ENCODE measurements around the gene ASRGL1. TPM values are rescaled to one million over a fixed set of nuclear protein-coding genes. Genes with fewer than 3 reads are reported as not detected.
"Not testable (repeated sequence)": the region's sequence is repeated elsewhere in the genome, so short reads cannot be mapped to it uniquely, and the experiment has no call there.

The ASRGL1 gene
- polyA plus RNA-seq, 6 donors from 2014 or later = 0.57 to 3.1 (median 1.2) TPM; not detected in 1

- not testable (repeated sequence) for H3K36me3 Mint-ChIP-seq; H3K27ac Mint-ChIP-seq; ATAC-seq (ENCODE audit: low read depth in 2 of 2); H3K27me3 Mint-ChIP-seq; H3K4me3 Mint-ChIP-seq; DNase-seq; H3K9me3 Mint-ChIP-seq
- H3K4me1 Mint-ChIP-seq = peaks cover 0 to 16% (median 0%) of the 10 kb centered on the region in 3 donors
Measured at GRCh38 chr11:62368861-62369477, 31.7 kb downstream of the ASRGL1 start.

- H3K27ac Mint-ChIP-seq = peak overlapping the region in 2 of 6 donors; percentile 30 to 94
- peak overlapping the region in 7 of 8 donors; percentile 37 to 89 (median 75) for H3K4me3 Mint-ChIP-seq
- DNase-seq (peak; percentile 37), ATAC-seq (ENCODE audit: low read depth in 2 of 2) (peak; percentile 76 to 88)
- H3K27me3 Mint-ChIP-seq = no peaks in the 10 kb centered on the region
- no peaks in the 10 kb centered on the region for H3K36me3 Mint-ChIP-seq
- peaks cover 0 to 1% (median 0%) of the 10 kb centered on the region in 7 donors for H3K9me3 Mint-ChIP-seq
- peaks cover 0 to 16% (median 0%) of the 10 kb centered on the region in 3 donors for H3K4me1 Mint-ChIP-seq
Measured at GRCh38 chr11:62370743-62371440, 33.6 kb downstream of the ASRGL1 start.

GRCh38 chr11:62372871-62373270 lies 35.6 kb downstream of the ASRGL1 start:
- DNase-seq = no peak
- ATAC-seq (ENCODE audit: low read depth in 2 of 2) = no peak
- no peak overlapping the region for H3K4me3 Mint-ChIP-seq
- peaks cover 0 to 1% (median 0%) of the 10 kb centered on the region in 7 donors for H3K9me3 Mint-ChIP-seq
- peak overlapping the region in 1 of 6 donors; percentile 66 for H3K27ac Mint-ChIP-seq
- H3K4me1 Mint-ChIP-seq = peaks cover 0 to 16% (median 0%) of the 10 kb centered on the region in 3 donors
- H3K27me3 Mint-ChIP-seq = no peaks in the 10 kb centered on the region
- no peaks in the 10 kb centered on the region for H3K36me3 Mint-ChIP-seq

DNA sequence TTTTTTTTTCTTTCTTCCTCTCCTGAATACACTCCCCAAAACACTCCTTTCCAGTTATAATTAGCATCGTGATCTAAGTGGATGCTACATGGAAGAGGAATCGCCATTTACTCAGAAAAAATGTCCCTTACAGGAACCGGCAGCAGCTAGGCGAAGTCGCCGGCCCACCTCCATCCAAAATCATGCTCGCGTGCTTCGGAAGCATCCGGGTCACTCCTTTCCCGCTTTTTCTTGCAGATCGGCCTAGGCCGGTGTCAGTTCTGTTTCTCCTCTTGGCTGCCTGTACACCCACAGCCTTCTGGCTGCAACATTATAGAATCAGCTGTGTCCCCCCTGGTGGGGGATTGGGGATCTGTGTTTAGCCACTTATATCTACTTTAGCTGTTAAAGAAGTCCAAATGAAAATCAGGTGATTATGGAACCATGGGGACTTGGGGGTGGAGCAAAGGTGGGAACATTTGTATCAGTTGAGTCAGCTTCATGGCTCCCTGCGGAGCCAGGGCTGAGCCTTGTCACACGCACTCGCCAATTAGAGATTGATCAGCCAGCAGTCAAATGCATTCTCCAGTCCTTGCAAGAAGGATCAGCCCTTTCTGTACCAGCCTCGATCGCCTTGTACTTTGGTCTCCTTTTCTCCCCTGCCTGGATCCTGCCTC lies 36.3 kb downstream of the ASRGL1 start:
- no peak overlapping the region for H3K4me3 Mint-ChIP-seq
- H3K27me3 Mint-ChIP-seq = no peaks in the 10 kb centered on the region

DNA sequence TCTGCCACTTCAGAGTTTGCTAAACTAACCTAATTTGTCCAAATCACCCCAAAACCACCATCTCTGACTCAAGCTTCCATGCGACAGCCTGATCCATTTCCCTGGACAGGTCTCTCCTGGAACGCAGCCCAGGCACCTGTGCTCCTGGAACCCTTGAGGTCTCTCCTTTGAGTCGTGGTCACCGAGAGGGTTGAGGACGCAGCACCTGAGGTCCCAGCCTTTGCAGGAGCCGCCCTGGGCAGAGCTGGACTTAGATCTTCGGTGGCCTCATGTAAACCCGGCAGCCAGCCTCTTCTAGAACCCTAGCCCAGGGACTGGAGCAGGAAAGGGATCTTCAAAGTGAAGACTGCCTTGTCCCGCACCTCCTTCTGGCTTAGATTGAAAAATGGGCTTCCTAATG lies 37.6 kb downstream of the ASRGL1 start:
- Mint-ChIP-seq H3K9me3 (peaks cover 0 to 1% (median 0%) of the 10 kb centered on the region in 7 donors), H3K36me3 (no peaks in the 10 kb centered on the region), H3K27ac (no peak overlapping the region), H3K4me1 (peaks cover 0 to 16% (median 2%) of the 10 kb centered on the region in 3 donors), H3K4me3 (no peak overlapping the region), H3K27me3 (no peaks in the 10 kb centered on the region)
- DNase-seq (no peak), ATAC-seq (ENCODE audit: low read depth in 2 of 2) (no peak)

More for the DNA sequence above, 36.3 kb downstream of the ASRGL1 start:
- H3K4me1 Mint-ChIP-seq = peaks cover 0 to 16% (median 2%) of the 10 kb centered on the region in 3 donors
- DNase-seq (no peak), ATAC-seq (ENCODE audit: low read depth in 2 of 2) (no peak)
- H3K36me3 Mint-ChIP-seq = no peaks in the 10 kb centered on the region
- H3K9me3 Mint-ChIP-seq = peaks cover 0 to 1% (median 0%) of the 10 kb centered on the region in 7 donors
- H3K27ac Mint-ChIP-seq = peak overlapping the region in 1 of 6 donors; percentile 90

DNA sequence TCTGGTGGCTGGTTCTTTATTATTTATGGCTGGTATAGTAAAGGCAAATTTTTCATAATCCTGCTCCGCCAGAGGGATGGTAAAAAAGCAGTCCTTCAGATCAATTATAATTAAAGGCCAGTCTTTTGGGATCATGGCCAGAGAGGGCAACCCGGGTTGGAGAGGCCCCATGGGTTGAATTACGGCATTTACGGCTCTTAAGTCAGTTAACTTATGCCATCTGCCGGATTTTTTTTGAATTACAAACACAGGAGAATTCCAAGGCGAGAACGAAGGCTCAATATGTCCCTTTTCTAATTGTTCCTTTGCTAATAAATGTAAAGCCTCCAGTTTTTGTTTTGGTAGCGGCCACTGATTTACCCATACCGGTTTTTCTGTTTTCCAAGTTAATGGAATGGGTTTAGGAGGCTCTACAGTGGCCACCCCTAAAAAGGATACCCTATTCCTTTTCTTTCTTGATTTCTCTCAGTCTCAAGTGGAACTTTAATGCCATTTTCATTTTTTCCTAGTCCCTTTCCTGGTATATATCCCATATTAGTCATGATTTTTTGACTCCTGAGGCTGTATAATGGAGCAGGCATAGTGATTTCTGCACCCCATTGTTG lies 41.3 kb downstream of the ASRGL1 start:
- DNase-seq = peak; percentile 29
- not testable (repeated sequence) for H3K27ac Mint-ChIP-seq; H3K9me3 Mint-ChIP-seq; ATAC-seq (ENCODE audit: low read depth in 2 of 2); H3K36me3 Mint-ChIP-seq; H3K4me3 Mint-ChIP-seq; H3K4me1 Mint-ChIP-seq; H3K27me3 Mint-ChIP-seq

DNA sequence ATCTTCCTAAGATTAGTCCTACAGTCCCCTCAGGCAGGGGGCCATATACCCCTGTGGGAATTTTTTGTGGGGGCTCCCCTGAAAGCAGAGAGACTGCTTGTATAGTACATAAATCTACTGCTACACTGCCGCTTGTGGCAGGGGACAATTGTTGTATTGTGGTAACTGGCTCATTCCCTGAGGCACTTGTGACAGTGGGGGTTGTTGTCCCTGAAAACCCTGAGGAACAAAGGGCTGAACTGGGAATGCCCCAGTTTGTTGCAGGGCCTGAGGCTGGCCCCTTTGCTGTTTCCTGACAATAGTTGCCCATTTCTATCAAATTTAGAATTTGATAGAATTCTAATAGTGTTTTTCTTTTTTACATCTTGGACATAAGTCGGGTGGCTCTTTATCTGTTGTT lies 42.3 kb downstream of the ASRGL1 start:
- H3K9me3 Mint-ChIP-seq; H3K36me3 Mint-ChIP-seq; DNase-seq; H3K27ac Mint-ChIP-seq; H3K4me1 Mint-ChIP-seq; H3K4me3 Mint-ChIP-seq; ATAC-seq (ENCODE audit: low read depth in 2 of 2); H3K27me3 Mint-ChIP-seq: not testable (repeated sequence)

DNA sequence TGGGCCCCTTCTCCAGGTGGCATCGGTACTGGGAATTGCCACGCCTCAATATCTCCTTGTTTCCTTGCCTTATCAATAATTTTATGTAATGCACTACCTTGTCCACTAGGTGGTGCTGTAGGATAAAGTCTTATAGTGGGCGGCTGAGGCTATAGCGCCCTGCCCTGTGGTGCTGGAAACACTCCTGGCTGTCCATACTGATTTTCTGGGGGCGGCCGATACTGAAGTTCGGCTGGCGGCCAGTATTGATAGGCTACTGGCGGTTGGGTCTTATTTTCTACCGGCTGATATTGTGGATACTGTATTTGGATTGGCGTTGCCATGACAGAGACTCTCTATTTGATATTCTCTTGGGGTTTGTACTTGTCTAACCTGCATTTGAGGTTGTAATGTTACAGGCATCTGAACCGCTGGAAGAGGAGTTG lies 43.6 kb downstream of the ASRGL1 start:
- DNase-seq (peak; percentile 69), ATAC-seq (ENCODE audit: low read depth in 2 of 2) (peak; percentile 71 to 79)
- H3K27ac Mint-ChIP-seq, H3K4me3 Mint-ChIP-seq, H3K27me3 Mint-ChIP-seq, H3K36me3 Mint-ChIP-seq, H3K4me1 Mint-ChIP-seq, H3K9me3 Mint-ChIP-seq: not testable (repeated sequence)

DNA sequence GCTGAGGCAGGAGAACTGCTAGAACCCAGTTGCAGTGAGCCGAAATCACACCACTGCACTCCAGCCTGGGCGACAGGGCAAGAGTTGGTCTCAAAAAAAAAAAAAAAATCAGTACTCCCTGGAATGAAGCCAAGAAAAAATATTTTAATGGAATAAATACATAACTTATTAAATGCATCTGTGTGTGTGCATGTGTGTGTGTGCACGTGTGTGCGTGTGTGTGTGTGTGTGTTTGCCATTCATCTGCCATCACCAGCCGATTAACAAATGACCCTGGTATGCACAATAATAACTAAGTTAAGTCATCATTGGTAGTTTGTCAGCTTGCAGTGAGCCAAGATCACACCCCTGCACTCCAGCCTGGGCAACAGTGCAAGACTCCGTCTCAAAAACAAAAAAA lies 46.6 kb downstream of the ASRGL1 start:
- H3K4me3 Mint-ChIP-seq = no peak overlapping the region
- no peak for DNase-seq
- H3K4me1 Mint-ChIP-seq = peaks cover 5 to 8% (median 5%) of the 10 kb centered on the region in 3 donors
- H3K27me3 Mint-ChIP-seq = peaks cover 0 to 8% (median 0%) of the 10 kb centered on the region in 3 donors
- no peak overlapping the region for H3K27ac Mint-ChIP-seq
- no peaks in the 10 kb centered on the region for H3K36me3 Mint-ChIP-seq
- ATAC-seq (ENCODE audit: low read depth in 2 of 2) = no peak
- no peaks in the 10 kb centered on the region for H3K9me3 Mint-ChIP-seq

- not testable (repeated sequence) for H3K4me3 Mint-ChIP-seq, H3K27ac Mint-ChIP-seq
Measured at GRCh38 chr11:62386083-62386482, 48.8 kb downstream of the ASRGL1 start.

DNA sequence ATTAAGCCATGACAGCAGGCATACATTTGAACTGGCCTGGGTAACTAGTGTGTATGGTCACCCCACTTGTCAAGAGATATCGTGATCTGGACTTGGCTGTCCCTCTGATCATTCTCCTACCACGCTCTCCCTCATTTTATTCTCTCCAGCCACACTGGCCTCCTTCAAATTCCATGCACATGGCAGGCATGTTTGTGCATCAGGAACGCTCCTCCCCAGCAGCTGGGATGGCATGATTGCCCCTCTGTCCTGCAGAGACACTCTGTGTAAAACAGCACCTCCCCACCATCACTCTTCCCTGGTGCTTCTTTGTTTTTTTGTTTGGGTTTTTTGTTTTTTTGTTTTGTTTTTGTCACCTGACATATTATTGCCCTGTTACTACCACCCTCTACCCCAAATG lies 50.1 kb downstream of the ASRGL1 start:
- Mint-ChIP-seq H3K4me3 (no peak overlapping the region), H3K4me1 (no peaks in the 10 kb centered on the region), H3K27ac (peak overlapping the region in 2 of 6 donors; percentile 44 to 54), H3K9me3 (no peaks in the 10 kb centered on the region), H3K27me3 (peaks cover 0 to 3% (median 0%) of the 10 kb centered on the region in 3 donors), H3K36me3 (no peaks in the 10 kb centered on the region)
- no peak for DNase-seq
- ATAC-seq (ENCODE audit: low read depth in 2 of 2) = no peak

More at GRCh38 chr11:62386083-62386482, 48.8 kb downstream of the ASRGL1 start:
- H3K27me3 Mint-ChIP-seq; H3K4me1 Mint-ChIP-seq; H3K36me3 Mint-ChIP-seq; ATAC-seq (ENCODE audit: low read depth in 2 of 2); H3K9me3 Mint-ChIP-seq; DNase-seq: not testable (repeated sequence)

DNA sequence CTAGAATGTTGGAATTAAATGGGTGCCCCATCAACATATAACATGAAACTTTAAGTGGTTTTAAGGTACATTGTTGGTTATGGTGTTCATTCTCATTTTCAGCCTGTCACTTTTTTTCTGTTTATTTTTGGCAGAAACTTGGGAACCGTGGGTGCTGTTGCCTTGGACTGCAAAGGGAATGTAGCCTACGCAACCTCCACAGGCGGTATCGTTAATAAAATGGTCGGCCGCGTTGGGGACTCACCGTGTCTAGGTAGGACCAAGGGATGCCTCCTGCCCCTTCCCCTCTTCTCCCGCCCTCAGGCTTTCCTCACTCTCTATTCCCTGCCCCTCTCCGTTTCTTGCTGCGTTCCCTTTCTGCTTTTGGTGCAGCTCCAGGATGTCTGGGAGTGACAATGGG lies 51.8 kb downstream of the ASRGL1 start:
- H3K9me3 Mint-ChIP-seq = no peaks in the 10 kb centered on the region
- H3K4me3 Mint-ChIP-seq = no peak overlapping the region
- peaks cover 0 to 4% (median 0%) of the 10 kb centered on the region in 3 donors for H3K4me1 Mint-ChIP-seq
- H3K27me3 Mint-ChIP-seq = peaks cover 0 to 3% (median 0%) of the 10 kb centered on the region in 3 donors
- H3K36me3 Mint-ChIP-seq = no peaks in the 10 kb centered on the region
- ATAC-seq (ENCODE audit: low read depth in 2 of 2) (no peak), DNase-seq (no peak)
- no peak overlapping the region for H3K27ac Mint-ChIP-seq

DNA sequence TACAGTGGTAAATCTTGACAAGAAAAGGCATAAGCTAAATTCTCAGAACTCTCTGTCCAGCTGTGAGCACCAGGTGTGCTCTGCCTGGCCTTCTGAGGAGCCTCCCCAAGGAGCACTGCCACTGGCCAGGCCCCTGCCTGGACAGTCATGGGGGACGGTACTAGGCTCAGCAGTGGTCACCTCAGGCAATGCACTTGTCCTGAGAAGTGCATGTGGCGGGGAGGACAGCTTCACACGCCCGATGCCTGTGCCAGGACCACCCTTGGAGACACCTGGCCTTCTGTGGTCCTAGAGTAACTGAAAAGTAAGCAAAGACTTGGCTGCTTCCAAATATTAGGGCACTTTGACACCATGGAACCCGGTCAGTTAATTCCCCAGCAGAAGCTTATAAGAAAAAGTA lies 53.0 kb downstream of the ASRGL1 start:
- Mint-ChIP-seq H3K4me1 (peaks cover 0 to 9% (median 0%) of the 10 kb centered on the region in 3 donors), H3K36me3 (no peaks in the 10 kb centered on the region), H3K27me3 (peaks cover 0 to 3% (median 0%) of the 10 kb centered on the region in 3 donors), H3K9me3 (no peaks in the 10 kb centered on the region), H3K4me3 (no peak overlapping the region), H3K27ac (no peak overlapping the region)
- DNase-seq (no peak), ATAC-seq (ENCODE audit: low read depth in 2 of 2) (no peak)
